Heart left ventricle (tissue), 16 donors: ENCODE results near the gene CTNNA3. TPM values are rescaled to one million over a fixed set of nuclear protein-coding genes. Genes with fewer than 3 reads are reported as not detected.

ENCODE experiments used
- ATAC-seq, 4 donors: fragments of 200-7000 bp; cut with Tn5 transposase; one replicate each; pipeline ENCODE4 v1.9.1; 2020 to 2022; ENCODE audit warnings: moderate library complexity in 4 of 4, mild to moderate bottlenecking in 3 of 4, moderate number of reproducible peaks in 1 of 4
- DNase-seq, 5 donors: peaks; one replicate each; pipeline ENCODE4 v3.0.0-alpha.2; 2020
- H3K27ac ChIP-seq, 12 donors: fragments of 200-600 bp; sonication (generic) in 4 of 12; one replicate each; pipeline versions ENCODE4 v1.5.0 to v1.8.0; 2016 to 2022; ENCODE audit warnings: mild to moderate bottlenecking in 2 of 12
- H3K27me3 ChIP-seq, 9 donors: fragments of 200-600 bp; sonication (generic) in 2 of 9; one replicate each; pipeline versions ENCODE4 v1.5.1 to v1.8.0; 2016 to 2022; ENCODE audit warnings: mild to moderate bottlenecking in 3 of 9
- H3K36me3 ChIP-seq, 9 donors: fragments of 200-600 bp; sonication (generic) in 2 of 9; one replicate each; pipeline versions ENCODE4 v1.5.0 to v1.8.0; 2018 to 2022; ENCODE audit warnings: mild to moderate bottlenecking in 2 of 9
- H3K4me1 ChIP-seq, 12 donors: fragments of 200-600 bp; sonication (generic) in 4 of 12; one replicate each; pipeline versions ENCODE4 v1.5.0 to v1.8.0; 2016 to 2022; ENCODE audit warnings: mild to moderate bottlenecking in 3 of 12
- H3K4me3 ChIP-seq, 12 donors: fragments of 200-600 bp; sonication (generic) in 4 of 12; one replicate each; pipeline versions ENCODE4 v1.5.0 to v1.8.0; 2017 to 2022; ENCODE audit warnings: mild to moderate bottlenecking in 9 of 12, moderate library complexity in 4 of 12
- H3K9me3 ChIP-seq, 12 donors: fragments of 200-600 bp; sonication (generic) in 4 of 12; one replicate each; pipeline versions ENCODE4 v1.5.0 to v1.8.0; 2016 to 2022; ENCODE audit warnings: mild to moderate bottlenecking in 1 of 12
- CTCF ChIP-seq, 12 donors: fragments of 200-600 bp; sonication (generic) in 4 of 12; IDR thresholded peaks; one replicate each; pipeline versions ENCODE4 v1.5.0 to v1.8.0; 2018 to 2022; ENCODE audit warnings: antibody characterized with exemption in 12 of 12, mild to moderate bottlenecking in 5 of 12
- POLR2A ChIP-seq, 2 donors: fragments of 450-650 bp; IDR thresholded peaks; one replicate each; pipeline ENCODE4 v1.6.1; 2017; ENCODE audit warnings: antibody characterized with exemption in 2 of 2, mild to moderate bottlenecking in 2 of 2, moderate library complexity in 2 of 2
- WGBS, 4 donors: extraction: QIAGEN DNeasy Blood & Tissue Kit in 2 of 4; methylation state at CpG; one replicate each; pipeline versions ENCODE4 v1.1.5 to v1.1.7; 2013 to 2018; 5-methylcytosine and 5-hydroxymethylcytosine counted together
- intact Hi-C, 10 donors: fragments of 100-400 bp; cut with DNase I; formaldehyde crosslinking; loops; one replicate each; pipeline versions ENCODE4 v1.11.1 to v1.14.2; 2022
- polyA plus RNA-seq, 2 donors: library from polyadenylated mRNA; stranded (reverse); fragments of 200-250 nt; gene quantifications; one replicate each; pipeline ENCODE4 v1.2.3, GENCODE V29; 2013
- total RNA-seq, 9 donors: library from RNA; depleted of rRNA in 2 of 9; stranded (reverse); fragments of >200 nt in 2 of 9; fragmentation: NEBNext Ultra II Directional in 3 of 9; extraction: Animal tissue kit (Norgen Biotek cat#: 25700) in 3 of 9; gene quantifications; one replicate each; pipeline versions ENCODE4 v1.1.0 to v1.2.4, GENCODE V29; 2016 to 2023
- donor health status: ischemic (EF 13 %, LVEDD 7.1; RV severe dilation, severe dysfunction).
- donor health status: healthy with polysubstance abuse.
- donor health status: DM: no; HTN: yes; CAD: no.
- donor health status: DM: no; HTN: no; CAD: no.
- donor health status: ischemic (EF 25% LVEDD 6.9; RV normal size, moderate dysfunction).
- donor health status: ischemic (EF 25% LVEDD 5.7; RV mildly dilated, moderate dysfunction).
- donor health status: healthy.
- donor health status: DM: yes; HTN: yes; CAD: no.
- donor health status: ischemic (EF 35%, LVEDD 5.7; RV mildly dilated, moderate dysfunction).
- donor health status: nonischemic (EF 11% LVEDD 7.7; RV severe dilation, severe dysfunction).
- donor health status: DM: yes; HTN: yes; CAD: no.
- donor health status: PGD.
- donor health status: ischemic (EF 29% LVEDD 5.4; RV normal size, mild dysfunction).
- donor health status: nonischemic (EF 23%, LVEDD 6.1; RV moderate dilation, normal function).

The CTNNA3 gene
- total and polyA plus RNA-seq, 11 donors = 4.8 to 200 (median 99.0) TPM

DNA sequence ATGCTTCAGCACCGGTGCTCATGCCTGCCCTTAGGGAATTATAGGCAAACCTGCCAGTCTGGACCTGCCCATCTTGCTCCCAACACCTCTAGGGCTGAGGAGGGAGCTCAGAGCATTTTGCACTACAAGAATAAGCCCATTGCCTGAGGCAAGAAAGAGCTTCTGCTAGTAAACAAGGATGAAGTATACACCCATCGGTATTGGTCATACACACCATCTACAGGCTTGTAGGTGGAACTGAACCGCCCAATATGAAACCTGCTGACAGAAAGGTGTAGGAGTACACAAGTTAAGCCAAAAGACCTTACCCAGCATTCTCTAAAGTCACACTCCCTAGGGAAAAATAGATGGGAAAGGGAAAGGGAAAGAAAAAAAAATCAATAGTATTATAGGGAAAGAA lies 1727.1 kb downstream of the CTNNA3 start:
- no peak for ATAC-seq
- H3K27me3 ChIP-seq = no peaks in the 10 kb centered on the region
- no peaks in the 10 kb centered on the region for H3K4me1 ChIP-seq
- DNase-seq = no peak
- WGBS, 4 donors = 86 to 95% (median 91%) methylated on average over 3 of the region's 3 CpGs
- no peaks in the 10 kb centered on the region for H3K36me3 ChIP-seq
- TF ChIP-seq POLR2A (IDR thresholded peaks at IDR 0.05) = no peak
- TF ChIP-seq CTCF (IDR thresholded peaks at IDR 0.05) = no peak
- H3K4me3 ChIP-seq = no peak overlapping the region
- intact Hi-C loops = no loop called here
- no peak overlapping the region for H3K27ac ChIP-seq
- H3K9me3 ChIP-seq = peaks cover 0 to 5% (median 0%) of the 10 kb centered on the region in 12 donors

DNA sequence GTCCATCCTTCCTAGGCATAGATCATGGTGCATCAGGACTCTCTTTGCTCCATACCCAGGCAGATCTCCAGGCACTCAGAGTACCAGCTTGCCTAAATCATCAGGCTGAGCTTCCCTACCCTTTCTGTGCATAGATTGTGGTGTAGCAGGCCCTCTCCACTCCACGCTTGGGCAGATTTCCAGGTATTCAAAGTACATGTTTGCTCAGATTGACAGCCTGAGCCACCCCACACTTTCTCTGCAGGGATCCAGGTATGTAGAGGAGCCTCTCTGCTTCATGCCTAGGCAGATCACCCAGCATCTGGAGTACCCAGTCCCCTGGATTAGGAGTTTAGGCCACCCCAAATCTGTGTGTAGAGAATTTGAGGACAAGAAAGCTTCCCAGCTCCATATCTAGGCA lies 1727.6 kb downstream of the CTNNA3 start:
- H3K27ac ChIP-seq = no peak overlapping the region
- no peaks in the 10 kb centered on the region for H3K36me3 ChIP-seq
- H3K4me3 ChIP-seq = no peak overlapping the region
- 85 to 100% (median 92%) methylated on average over 1 of the region's 1 CpG for WGBS, 4 donors
- intact Hi-C loops = no loop called here
- no peak for ATAC-seq
- H3K9me3 ChIP-seq = peaks cover 0 to 5% (median 0%) of the 10 kb centered on the region in 12 donors
- TF ChIP-seq CTCF (IDR thresholded peaks at IDR 0.05) = no peak
- TF ChIP-seq POLR2A (IDR thresholded peaks at IDR 0.05) = no peak
- DNase-seq = no peak
- no peaks in the 10 kb centered on the region for H3K4me1 ChIP-seq
- no peaks in the 10 kb centered on the region for H3K27me3 ChIP-seq

DNA sequence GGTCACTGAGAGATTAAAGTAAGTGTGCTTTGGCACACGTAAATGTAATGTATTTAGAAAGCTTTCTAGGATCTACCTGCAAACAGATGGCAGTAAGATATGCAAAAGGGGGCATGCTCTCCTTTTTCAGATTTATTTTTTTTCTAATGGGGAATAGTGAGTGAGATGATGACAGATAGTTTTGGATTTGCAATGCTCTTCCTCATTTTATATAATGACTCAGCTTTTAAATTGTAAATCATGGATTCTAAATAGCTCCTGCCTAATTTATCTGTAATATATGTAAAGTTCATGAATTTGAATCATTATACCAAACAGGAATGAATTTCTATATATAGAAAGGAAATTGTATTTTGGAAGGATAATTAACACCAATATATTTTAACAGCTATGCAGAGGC lies 1731.8 kb downstream of the CTNNA3 start:
- DNase-seq = no peak
- no peak overlapping the region for H3K27ac ChIP-seq
- H3K4me1 ChIP-seq = no peaks in the 10 kb centered on the region
- no peak overlapping the region for H3K4me3 ChIP-seq
- 80 to 85% (median 83%) methylated on average over 1 of the region's 1 CpG for WGBS, 4 donors
- intact Hi-C loops = no loop called here
- TF ChIP-seq POLR2A (IDR thresholded peaks at IDR 0.05) (no peak), CTCF (IDR thresholded peaks at IDR 0.05) (no peak)
- no peak for ATAC-seq
- H3K36me3 ChIP-seq = no peaks in the 10 kb centered on the region
- peaks cover 0 to 5% (median 0%) of the 10 kb centered on the region in 12 donors for H3K9me3 ChIP-seq
- no peaks in the 10 kb centered on the region for H3K27me3 ChIP-seq

DNA sequence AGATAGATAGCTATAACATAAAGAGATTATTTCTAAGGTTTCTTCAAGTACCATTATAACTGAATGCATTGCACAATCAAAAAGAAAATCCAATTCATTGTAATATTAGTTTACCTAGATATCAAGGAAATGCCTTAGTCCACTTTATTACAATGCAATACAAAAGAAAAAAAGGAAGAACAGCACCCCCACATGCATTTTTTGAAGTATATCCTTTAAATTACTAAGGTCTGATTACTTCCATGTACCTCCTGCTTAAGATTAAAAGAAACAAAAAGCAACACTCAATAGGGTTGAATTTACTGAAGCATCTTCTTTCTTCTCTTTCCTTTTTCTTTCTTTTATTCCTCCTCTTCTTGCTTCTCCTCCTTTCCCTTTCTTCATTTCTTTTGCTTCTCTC lies 1743.9 kb downstream of the CTNNA3 start:
- DNase-seq (no peak), ATAC-seq (no peak)
- Histone ChIP-seq H3K9me3 (no peaks in the 10 kb centered on the region), H3K27me3 (no peaks in the 10 kb centered on the region), H3K4me3 (no peak overlapping the region), H3K4me1 (no peaks in the 10 kb centered on the region), H3K27ac (no peak overlapping the region), H3K36me3 (no peaks in the 10 kb centered on the region)
- intact Hi-C loops = no loop called here
- TF ChIP-seq CTCF (IDR thresholded peaks at IDR 0.05) (no peak), POLR2A (IDR thresholded peaks at IDR 0.05) (no peak)
